Trophoblast cell (in vitro differentiated cells and primary cell): Measurements from ENCODE around the gene TSPAN32.
A peak's percentile ranks its signal among the peaks of the same experiment; 100 is the strongest.

Source experiments
- DNase-seq, 2 donors: peaks; one replicate each; pipeline ENCODE4 v3.0.0-alpha.2; 2016
- H2AFZ ChIP-seq: 2 replicates; pipeline ENCODE4 v1.6.1; 2013; ENCODE audit warnings: low read length, moderate library complexity, mild to moderate bottlenecking; ENCODE audit not compliant: insufficient read depth, poor library complexity
- H2AK5ac ChIP-seq: 2 replicates; pipeline ENCODE4 v1.6.1; 2013; ENCODE audit warnings: mild to moderate bottlenecking, low read length
- H2BK120ac ChIP-seq: 2 replicates; pipeline ENCODE4 v1.6.1; 2013; ENCODE audit warnings: low read length, mild to moderate bottlenecking, moderate library complexity; ENCODE audit not compliant: insufficient read depth, poor library complexity
- H2BK12ac ChIP-seq: 2 replicates; pipeline ENCODE4 v1.6.1; 2013; ENCODE audit warnings: mild to moderate bottlenecking, low read length, moderate library complexity
- H2BK5ac ChIP-seq: 2 replicates; pipeline ENCODE4 v1.6.1; 2013; ENCODE audit warnings: low read length, low read depth, moderate library complexity, mild to moderate bottlenecking; ENCODE audit not compliant: poor library complexity
- H3K14ac ChIP-seq: 2 replicates; pipeline ENCODE4 v1.6.1; 2013; ENCODE audit warnings: mild to moderate bottlenecking, low read length
- H3K18ac ChIP-seq: 2 replicates; pipeline ENCODE4 v1.6.1; 2013; ENCODE audit warnings: mild to moderate bottlenecking, low read length
- H3K23ac ChIP-seq: 2 replicates; pipeline ENCODE4 v1.6.1; 2013; ENCODE audit warnings: low read length
- H3K27ac ChIP-seq: 2 replicates; pipeline ENCODE4 v1.5.1; 2013; ENCODE audit warnings: low read depth, mild to moderate bottlenecking, inconsistent platforms, low read length, moderate library complexity
- H3K27me3 ChIP-seq: 2 replicates; pipeline ENCODE4 v1.6.1; 2013; ENCODE audit warnings: inconsistent platforms, mild to moderate bottlenecking, low read length, moderate library complexity; ENCODE audit not compliant: insufficient read depth
- H3K36me3 ChIP-seq, 2 experiments: 1 replicate in 1 of 2; 2 replicates in 1 of 2; pipeline ENCODE4 v1.6.1; 2013; ENCODE audit warnings: low read length in 2 of 2, mild to moderate bottlenecking in 2 of 2, moderate library complexity in 1 of 2; ENCODE audit not compliant: insufficient read depth in 2 of 2, control insufficient read depth in 1 of 2
- H3K4ac ChIP-seq: 2 replicates; pipeline ENCODE4 v1.6.1; 2013; ENCODE audit warnings: low read depth, mild to moderate bottlenecking, low read length, moderate library complexity
- H3K4me1 ChIP-seq, 2 experiments: 1 replicate in 1 of 2; 2 replicates in 1 of 2; pipeline ENCODE4 v1.6.1; 2013; ENCODE audit warnings: low read length in 2 of 2, mild to moderate bottlenecking in 2 of 2, moderate library complexity in 1 of 2; ENCODE audit not compliant: insufficient read depth in 2 of 2, control insufficient read depth in 1 of 2
- H3K4me2 ChIP-seq: 2 replicates; pipeline ENCODE4 v1.6.1; 2013; ENCODE audit warnings: inconsistent platforms, mild to moderate bottlenecking, low read length, moderate library complexity
- H3K4me3 ChIP-seq: 2 replicates; pipeline ENCODE4 v1.5.1; 2013; ENCODE audit warnings: mild to moderate bottlenecking, low read depth, low read length, inconsistent platforms
- H3K79me1 ChIP-seq: one replicate; pipeline ENCODE4 v1.6.1; 2013; ENCODE audit warnings: low read length
- H3K79me2 ChIP-seq: 2 replicates; pipeline ENCODE4 v1.6.1; 2013; ENCODE audit warnings: low read length, mild to moderate bottlenecking; ENCODE audit not compliant: control insufficient read depth, insufficient read depth, poor library complexity
- H3K9ac ChIP-seq: 2 replicates; pipeline ENCODE4 v1.6.1; 2013; ENCODE audit warnings: mild to moderate bottlenecking, low read length
- H3K9me3 ChIP-seq: 2 replicates; pipeline ENCODE4 v1.6.1; 2013; ENCODE audit warnings: low read depth, mild to moderate bottlenecking, control low read depth, inconsistent platforms, low read length; ENCODE audit not compliant: insufficient read depth
- H4K12ac ChIP-seq: 2 replicates; pipeline ENCODE4 v1.6.1; 2013; ENCODE audit warnings: low read depth, mild to moderate bottlenecking, low read length, moderate library complexity
- H4K8ac ChIP-seq: 2 replicates; pipeline ENCODE4 v1.6.1; 2013; ENCODE audit warnings: low read depth, mild to moderate bottlenecking, low read length, moderate library complexity
- H4K91ac ChIP-seq: one replicate; pipeline ENCODE4 v1.6.1; 2013; ENCODE audit warnings: low read depth, mild to moderate bottlenecking, low read length, moderate library complexity
- WGBS: extraction: QIAGEN DNeasy Blood & Tissue Kit; methylation state at CpG from one replicate; pipeline ENCODE4 v1.1.7; 2013; ENCODE audit warnings: missing lambda C conversion rate; ENCODE audit not compliant: insufficient read length, insufficient coverage; ENCODE audit errors: extremely low coverage; 5-methylcytosine and 5-hydroxymethylcytosine counted together

The TSPAN32 gene

GRCh38 chr11:2261436-2262230, 40.2 kb upstream of the TSPAN32 start:
- H3K4me3 ChIP-seq: no peak overlapping the region
- no CpG with 5 or more reads among the region's 21 CpGs for WGBS
- no peak overlapping the region for H3K23ac ChIP-seq
- H3K9ac ChIP-seq: no peak overlapping the region
- no peak overlapping the region for H2AFZ ChIP-seq
- H3K18ac ChIP-seq: no peak overlapping the region
- H3K4me1 ChIP-seq: peaks cover 7 to 8% of the 10 kb centered on the region in 2 experiments
- H2AK5ac ChIP-seq: no peak overlapping the region
- no peaks in the 10 kb centered on the region for H3K79me2 ChIP-seq
- H3K27me3 ChIP-seq: no peaks in the 10 kb centered on the region
- no peak overlapping the region for H2BK12ac ChIP-seq
- H4K91ac ChIP-seq: no peak overlapping the region
- peaks cover 2% of the 10 kb centered on the region for H3K9me3 ChIP-seq
- no peak overlapping the region for H4K8ac ChIP-seq
- H3K79me1 ChIP-seq: peaks cover 3% of the 10 kb centered on the region
- H2BK120ac ChIP-seq: no peak overlapping the region
- H3K4ac ChIP-seq: no peak overlapping the region
- H2BK5ac ChIP-seq: no peak overlapping the region
- DNase-seq: peak in 1 of 2 donors; percentile 53
- H4K12ac ChIP-seq: no peak overlapping the region
- no peak overlapping the region for H3K27ac ChIP-seq
- no peak overlapping the region for H3K14ac ChIP-seq
- no peak overlapping the region for H3K4me2 ChIP-seq
- H3K36me3 ChIP-seq: no peaks in the 10 kb centered on the region

DNA sequence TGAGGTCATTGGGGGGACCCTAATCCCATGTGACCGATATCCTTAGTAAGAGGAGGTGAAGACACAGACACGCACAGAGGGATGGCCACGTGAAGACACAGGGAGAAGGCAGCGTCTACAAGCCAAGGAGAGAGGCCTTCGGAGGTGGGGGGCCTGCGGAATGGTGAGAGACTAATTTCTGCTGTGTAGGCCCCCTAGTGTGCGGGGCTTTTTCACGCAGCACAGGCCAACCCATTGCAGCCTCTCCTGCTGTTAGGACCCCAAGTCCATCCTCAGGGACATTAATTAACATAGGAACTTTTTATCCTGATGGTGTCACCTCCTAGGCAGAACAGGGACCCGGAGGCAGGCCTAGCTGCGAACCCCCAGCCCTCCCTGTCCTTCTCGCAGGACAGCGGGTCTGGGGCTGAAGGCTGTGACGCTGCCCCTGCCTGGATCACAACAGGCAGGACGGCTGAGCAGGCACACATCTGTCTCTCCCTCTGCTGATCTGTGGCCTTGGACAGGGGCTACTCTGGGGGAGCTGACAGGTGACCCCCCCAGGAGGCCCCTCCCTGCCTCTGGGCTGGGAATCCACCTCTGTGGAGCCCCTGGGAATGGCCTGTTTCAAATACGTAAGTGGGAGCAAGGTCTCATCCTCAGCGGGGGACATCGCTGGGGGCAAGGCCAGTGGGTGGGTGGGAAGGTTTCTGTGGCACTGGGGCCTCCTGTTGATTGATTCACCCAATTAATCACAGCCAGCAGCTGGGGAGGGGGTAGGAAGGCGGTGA, 39.3 kb upstream of the TSPAN32 start:
- Histone ChIP-seq H3K4me3 (no peak overlapping the region), H4K91ac (no peak overlapping the region), H2BK12ac (no peak overlapping the region), H3K4me1 (peaks cover under 1% of the 10 kb centered on the region in 2 experiments), H3K79me2 (no peaks in the 10 kb centered on the region), H3K9me3 (peaks cover 2% of the 10 kb centered on the region), H3K18ac (no peak overlapping the region), H3K4me2 (no peak overlapping the region), H2AFZ (no peak overlapping the region), H4K8ac (no peak overlapping the region), H2BK120ac (no peak overlapping the region), H3K23ac (no peak overlapping the region), H3K14ac (no peak overlapping the region), H3K27me3 (no peaks in the 10 kb centered on the region), H3K27ac (no peak overlapping the region), H2BK5ac (no peak overlapping the region), H2AK5ac (no peak overlapping the region), H3K9ac (no peak overlapping the region), H4K12ac (no peak overlapping the region), H3K79me1 (peaks cover under 1% of the 10 kb centered on the region), H3K4ac (no peak overlapping the region), H3K36me3 (no peaks in the 10 kb centered on the region)
- DNase-seq: peak in 1 of 2 donors; percentile 41
- no CpG with 5 or more reads among the region's 18 CpGs for WGBS

- no peak overlapping the region for H4K8ac ChIP-seq
- no peak overlapping the region for H3K4me3 ChIP-seq
- no peak overlapping the region for H3K18ac ChIP-seq
- H3K4me1 ChIP-seq: no peaks in the 10 kb centered on the region
- H2BK120ac ChIP-seq: no peak overlapping the region
- no peak overlapping the region for H3K14ac ChIP-seq
- no peak overlapping the region for H2AFZ ChIP-seq
- no peak overlapping the region for H3K4ac ChIP-seq
- H4K91ac ChIP-seq: no peak overlapping the region
- no CpG with 5 or more reads among the region's 10 CpGs for WGBS
- no peaks in the 10 kb centered on the region for H3K36me3 ChIP-seq
- H3K9ac ChIP-seq: no peak overlapping the region
- no peak overlapping the region for H3K27ac ChIP-seq
- no peak overlapping the region for H2BK5ac ChIP-seq
- H2AK5ac ChIP-seq: no peak overlapping the region
- no peak overlapping the region for H3K23ac ChIP-seq
- no peaks in the 10 kb centered on the region for H3K79me1 ChIP-seq
- no peak overlapping the region for H4K12ac ChIP-seq
- peaks cover 3% of the 10 kb centered on the region for H3K9me3 ChIP-seq
- no peak overlapping the region for H2BK12ac ChIP-seq
- no peaks in the 10 kb centered on the region for H3K79me2 ChIP-seq
- DNase-seq: peak in 1 of 2 donors; percentile 51
- no peaks in the 10 kb centered on the region for H3K27me3 ChIP-seq
- H3K4me2 ChIP-seq: no peak overlapping the region
Observed at GRCh38 chr11:2263071-2263565, 38.7 kb upstream of the TSPAN32 start.

DNA sequence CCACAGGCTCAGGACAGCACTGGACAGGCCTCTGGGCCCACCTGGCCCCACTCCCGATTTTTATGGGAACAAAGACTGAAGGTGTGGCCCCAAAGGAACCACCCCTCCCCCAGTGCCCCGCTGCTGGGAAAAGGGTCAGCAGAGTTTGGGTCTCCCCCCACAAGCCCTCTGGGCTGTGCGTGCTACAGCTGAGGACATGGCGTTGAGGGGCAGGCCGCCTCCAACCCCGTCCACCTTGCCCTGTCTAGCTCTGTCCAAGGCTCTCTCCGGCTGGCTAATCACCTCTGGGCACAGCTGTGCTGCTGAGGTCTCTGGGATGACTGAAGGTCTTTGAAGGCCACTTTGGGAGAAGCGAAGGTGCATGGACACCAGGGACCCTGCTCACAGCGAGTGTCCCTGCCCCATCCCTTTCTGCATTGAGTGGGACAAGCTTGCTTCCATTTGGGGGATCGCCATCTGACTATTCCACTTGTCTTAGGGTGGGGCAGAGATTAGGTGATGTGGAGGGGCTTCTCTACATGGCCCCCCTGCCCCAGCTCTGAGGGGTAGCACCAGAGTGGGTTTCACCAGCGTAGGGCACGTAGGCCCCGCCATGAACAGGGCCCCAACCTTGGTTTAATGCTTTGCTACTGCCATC, 38.0 kb upstream of the TSPAN32 start:
- H3K36me3 ChIP-seq: no peaks in the 10 kb centered on the region
- H4K12ac ChIP-seq: no peak overlapping the region
- no peak overlapping the region for H4K91ac ChIP-seq
- H4K8ac ChIP-seq: no peak overlapping the region
- no peaks in the 10 kb centered on the region for H3K4me1 ChIP-seq
- H3K79me1 ChIP-seq: no peaks in the 10 kb centered on the region
- H3K79me2 ChIP-seq: no peaks in the 10 kb centered on the region
- no peak overlapping the region for H3K9ac ChIP-seq
- H3K4me2 ChIP-seq: no peak overlapping the region
- DNase-seq: peak in 1 of 2 donors; percentile 70
- H2AK5ac ChIP-seq: no peak overlapping the region
- no peak overlapping the region for H3K27ac ChIP-seq
- H3K18ac ChIP-seq: no peak overlapping the region
- no peak overlapping the region for H2BK120ac ChIP-seq
- H3K14ac ChIP-seq: no peak overlapping the region
- H2BK12ac ChIP-seq: no peak overlapping the region
- H3K4ac ChIP-seq: no peak overlapping the region
- H3K27me3 ChIP-seq: peaks cover 4% of the 10 kb centered on the region
- no CpG with 5 or more reads among the region's 13 CpGs for WGBS
- no peak overlapping the region for H2BK5ac ChIP-seq
- no peak overlapping the region for H3K23ac ChIP-seq
- peaks cover 4% of the 10 kb centered on the region for H3K9me3 ChIP-seq
- no peak overlapping the region for H3K4me3 ChIP-seq
- H2AFZ ChIP-seq: no peak overlapping the region
